ENCODE measurements around the gene SUPV3L1. TPM values are rescaled to one million over a fixed set of nuclear protein-coding genes. Genes with fewer than 3 reads are reported as not detected.
"Not testable (repeated sequence)": the region's sequence is repeated elsewhere in the genome, so short reads cannot be mapped to it uniquely, and the experiment has no call there.

Gene SUPV3L1
- total RNA-seq, 1 donor: 11.8 TPM

GRCh38 chr10:69228151-69228550, 48.1 kb downstream of the SUPV3L1 start:
- no peak for DNase-seq (ENCODE audit: low read depth in 2 of 3, low spot score in 2 of 3)

- DNase-seq (ENCODE audit: low read depth in 2 of 3, low spot score in 2 of 3): peak in 1 of 3 donors; percentile 42
Measured at GRCh38 chr10:69229616-69229916, 49.5 kb downstream of the SUPV3L1 start.

- no peak for DNase-seq (ENCODE audit: low read depth in 2 of 3, low spot score in 2 of 3)
Measured at GRCh38 chr10:69230128-69230527, 50.1 kb downstream of the SUPV3L1 start.

GRCh38 chr10:69232252-69232651, 52.2 kb downstream of the SUPV3L1 start:
- no peak for DNase-seq (ENCODE audit: low read depth in 2 of 3, low spot score in 2 of 3)

GRCh38 chr10:69232736-69233480, 52.9 kb downstream of the SUPV3L1 start:
- no peak for DNase-seq (ENCODE audit: low read depth in 2 of 3, low spot score in 2 of 3)

GRCh38 chr10:69234447-69234846, 54.4 kb downstream of the SUPV3L1 start:
- DNase-seq (ENCODE audit: low read depth in 2 of 3, low spot score in 2 of 3): no peak

GRCh38 chr10:69237528-69238159, 57.6 kb downstream of the SUPV3L1 start:
- DNase-seq (ENCODE audit: low read depth in 2 of 3, low spot score in 2 of 3): peak; percentile 64 to 85 (median 69)

- DNase-seq (ENCODE audit: low read depth in 2 of 3, low spot score in 2 of 3): no peak
Measured at GRCh38 chr10:69239136-69239535, 59.1 kb downstream of the SUPV3L1 start.

- no peak for DNase-seq (ENCODE audit: low read depth in 2 of 3, low spot score in 2 of 3)
Measured at GRCh38 chr10:69239816-69240434, 59.9 kb downstream of the SUPV3L1 start.

- no peak for DNase-seq (ENCODE audit: low read depth in 2 of 3, low spot score in 2 of 3)
Measured at GRCh38 chr10:69240455-69240854, 60.4 kb downstream of the SUPV3L1 start.

- DNase-seq (ENCODE audit: low read depth in 2 of 3, low spot score in 2 of 3): no peak
Measured at GRCh38 chr10:69241575-69241974, 61.5 kb downstream of the SUPV3L1 start.

- no peak for DNase-seq (ENCODE audit: low read depth in 2 of 3, low spot score in 2 of 3)
Measured at GRCh38 chr10:69242040-69242851, 62.2 kb downstream of the SUPV3L1 start.

- DNase-seq (ENCODE audit: low read depth in 2 of 3, low spot score in 2 of 3): no peak
Measured at GRCh38 chr10:69242852-69243212, 62.8 kb downstream of the SUPV3L1 start.

- DNase-seq (ENCODE audit: low read depth in 2 of 3, low spot score in 2 of 3): no peak
Measured at GRCh38 chr10:69243817-69244216, 63.8 kb downstream of the SUPV3L1 start.

- DNase-seq (ENCODE audit: low read depth in 2 of 3, low spot score in 2 of 3): no peak
Measured at GRCh38 chr10:69246036-69246435, 66.0 kb downstream of the SUPV3L1 start.

- no peak for DNase-seq (ENCODE audit: low read depth in 2 of 3, low spot score in 2 of 3)
Measured at GRCh38 chr10:69246581-69247312, 66.7 kb downstream of the SUPV3L1 start.

GRCh38 chr10:69247313-69247710, 67.3 kb downstream of the SUPV3L1 start:
- DNase-seq (ENCODE audit: low read depth in 2 of 3, low spot score in 2 of 3): no peak

GRCh38 chr10:69248117-69248730, 68.2 kb downstream of the SUPV3L1 start:
- no peak for DNase-seq (ENCODE audit: low read depth in 2 of 3, low spot score in 2 of 3)

GRCh38 chr10:69250041-69250440, 70.0 kb downstream of the SUPV3L1 start:
- DNase-seq (ENCODE audit: low read depth in 2 of 3, low spot score in 2 of 3): no peak

- not testable (repeated sequence) for DNase-seq (ENCODE audit: low read depth in 2 of 3, low spot score in 2 of 3)
Measured at GRCh38 chr10:69251417-69251816, 71.4 kb downstream of the SUPV3L1 start.

Data from hematopoietic multipotent progenitor cell (in vitro differentiated cells).